GM21529 (cell line): Measurements from ENCODE around the gene NUP210.
"Not testable (repeated sequence)": the region's sequence is repeated elsewhere in the genome, so short reads cannot be mapped to it uniquely, and the experiment has no call there.

ENCODE experiments used
- ATAC-seq: cut with Tn5 transposase; IDR thresholded peaks from one replicate; pipeline ENCODE4 v1.9.1; 2021; ENCODE audit not compliant: unreplicated experiment

The NUP210 gene

DNA sequence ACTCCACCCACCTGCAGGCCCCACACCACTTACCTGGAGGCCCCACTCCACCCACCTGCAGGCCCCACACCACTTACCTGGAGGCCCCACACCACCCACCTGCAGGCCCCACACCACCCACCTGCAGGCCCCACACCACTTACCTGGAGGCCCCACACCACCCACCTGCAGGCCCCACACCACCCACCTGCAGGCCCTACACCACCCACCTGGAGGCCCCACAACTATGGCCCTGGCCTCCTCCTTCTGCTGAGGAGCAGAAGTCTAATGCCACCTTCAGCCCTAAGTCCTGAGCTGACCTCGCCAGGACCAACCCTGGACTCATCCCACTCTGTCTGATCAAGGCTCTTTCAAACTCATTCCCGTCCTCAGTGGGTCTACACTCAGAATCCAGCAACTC lies 42.4 kb downstream of the NUP210 start:
- ATAC-seq: not testable (repeated sequence)

- ATAC-seq: no peak
Observed at GRCh38 chr3:13377021-13377420, 43.1 kb downstream of the NUP210 start.

GRCh38 chr3:13376091-13376490 lies 44.0 kb downstream of the NUP210 start:
- no peak for ATAC-seq

- no peak for ATAC-seq
Observed at GRCh38 chr3:13375464-13375863, 44.7 kb downstream of the NUP210 start.

DNA sequence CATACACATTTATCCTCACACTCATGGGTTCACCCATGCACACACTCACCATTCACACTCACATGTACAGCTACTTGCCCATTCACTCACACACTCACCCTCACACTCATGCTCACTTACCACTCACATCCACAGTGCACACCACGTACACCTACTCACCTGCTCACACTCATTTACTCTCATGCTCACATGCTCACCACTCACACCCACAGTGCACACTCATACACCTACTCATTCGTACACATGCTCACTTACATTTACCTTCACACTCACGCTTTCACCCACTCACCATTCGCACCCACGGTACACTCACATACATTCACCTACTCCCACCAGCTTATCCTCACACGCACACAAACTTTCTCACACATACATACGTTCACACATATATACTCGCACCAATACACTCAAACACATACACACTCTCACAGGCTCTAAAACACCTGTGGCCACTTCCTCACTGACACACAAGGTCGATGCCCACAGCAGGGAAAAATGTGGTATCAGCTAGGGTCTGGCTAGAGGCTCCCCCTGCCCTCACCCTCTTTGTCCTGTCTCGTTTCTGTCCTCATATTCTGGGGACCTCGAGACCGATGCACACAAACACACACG lies 46.0 kb downstream of the NUP210 start:
- no peak for ATAC-seq

DNA sequence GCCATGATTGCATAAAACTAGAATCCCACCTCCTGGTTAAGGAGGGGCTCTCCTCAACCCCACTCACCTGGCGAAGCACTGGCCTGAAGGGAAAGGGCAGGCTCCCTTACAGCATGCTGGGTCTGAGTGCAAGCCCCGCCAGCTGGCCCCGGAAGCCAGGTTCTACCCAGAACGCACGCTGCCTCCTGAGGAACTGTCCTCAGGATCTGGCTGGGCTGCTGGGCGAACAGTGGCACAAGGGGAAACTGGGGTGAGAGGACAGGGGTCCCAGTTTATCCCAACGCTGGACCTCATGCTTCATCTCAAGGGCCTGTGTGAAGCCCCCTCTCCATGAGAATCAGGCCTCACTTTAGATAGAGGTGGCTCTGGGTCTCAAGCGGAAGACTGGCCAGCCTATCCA lies 47.5 kb downstream of the NUP210 start:
- no peak for ATAC-seq

GRCh38 chr3:13372126-13372525 lies 48.0 kb downstream of the NUP210 start:
- ATAC-seq: no peak

- ATAC-seq: no peak
Observed at GRCh38 chr3:13371100-13372075, 48.7 kb downstream of the NUP210 start.

- ATAC-seq: no peak
Observed at GRCh38 chr3:13370609-13371008, 49.5 kb downstream of the NUP210 start.

- no peak for ATAC-seq
Observed at GRCh38 chr3:13370055-13370454, 50.1 kb downstream of the NUP210 start.

- no peak for ATAC-seq
Observed at GRCh38 chr3:13368834-13369233, 51.3 kb downstream of the NUP210 start.

- no peak for ATAC-seq
Observed at GRCh38 chr3:13367728-13368127, 52.4 kb downstream of the NUP210 start.

- ATAC-seq: no peak
Observed at GRCh38 chr3:13365390-13366379, 54.4 kb downstream of the NUP210 start.

DNA sequence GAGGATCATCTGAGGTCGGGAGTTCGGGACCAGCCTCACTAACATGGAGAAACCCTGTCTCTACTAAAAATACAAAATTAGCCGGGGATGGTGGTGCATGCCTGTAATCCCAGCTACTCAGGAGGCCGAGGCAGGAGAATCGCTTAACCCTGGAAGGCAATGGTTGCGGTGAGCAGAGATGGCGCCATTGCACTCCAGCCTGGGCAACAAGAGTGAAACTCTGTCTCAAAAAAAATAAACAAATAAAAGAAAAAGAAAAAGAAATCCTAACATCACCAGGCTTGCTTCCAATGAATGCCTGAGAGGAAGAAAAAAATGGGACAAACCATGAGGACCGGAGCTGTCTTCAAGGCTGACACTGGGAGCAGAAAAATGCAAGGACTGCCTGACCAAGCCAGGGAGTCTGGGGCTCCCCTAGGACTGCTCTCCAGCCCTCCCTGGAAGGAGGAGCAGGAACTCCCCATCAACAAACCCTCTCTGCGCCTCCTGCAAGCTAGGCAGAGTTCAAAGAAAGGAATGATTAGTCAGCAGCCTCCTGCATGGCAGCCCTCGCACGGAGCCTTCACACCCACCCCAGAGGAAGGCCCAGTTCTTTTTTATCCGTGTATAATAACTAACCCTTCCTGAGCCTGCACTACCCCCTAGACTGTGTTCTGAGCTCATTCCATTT lies 55.4 kb downstream of the NUP210 start:
- ATAC-seq: no peak

DNA sequence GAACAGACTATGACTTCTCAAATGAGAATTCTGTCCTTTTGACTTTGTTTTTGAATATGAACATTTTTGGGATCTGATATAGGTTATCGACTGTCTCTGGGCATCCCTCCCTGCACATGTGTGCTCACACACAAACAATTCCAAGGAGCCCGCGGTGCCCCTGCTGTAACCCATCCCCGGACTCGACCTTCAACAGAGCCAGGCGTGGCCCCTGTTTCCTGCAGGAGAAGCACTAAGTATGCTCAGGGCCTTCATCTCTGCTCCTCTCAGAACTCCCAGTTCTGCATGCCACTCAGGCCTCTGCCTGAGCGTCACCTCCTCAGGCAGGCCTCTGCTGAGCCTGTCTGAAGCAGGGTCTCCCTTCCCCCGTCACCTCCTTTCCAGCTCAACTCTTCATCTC lies 57.6 kb downstream of the NUP210 start:
- ATAC-seq: no peak

DNA sequence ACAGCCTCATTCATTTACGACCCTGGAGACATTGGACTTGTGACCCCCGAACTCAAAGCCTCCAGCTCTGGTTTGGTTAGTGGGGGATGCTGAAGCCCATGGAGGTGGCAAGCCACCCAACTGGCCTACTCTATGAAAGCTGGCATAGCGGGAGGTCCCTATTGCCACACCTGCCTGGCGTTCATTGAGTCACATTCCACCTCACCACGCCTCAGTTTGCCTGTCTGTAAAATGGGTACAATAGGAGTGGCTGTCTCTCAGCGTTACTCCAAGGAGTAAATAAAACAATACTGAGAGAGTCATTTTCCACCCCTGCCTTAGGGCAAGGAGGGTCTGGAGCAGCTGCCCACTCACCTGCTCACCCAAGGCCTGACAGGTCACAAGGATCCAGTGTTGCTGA lies 60.2 kb downstream of the NUP210 start:
- ATAC-seq: no peak

DNA sequence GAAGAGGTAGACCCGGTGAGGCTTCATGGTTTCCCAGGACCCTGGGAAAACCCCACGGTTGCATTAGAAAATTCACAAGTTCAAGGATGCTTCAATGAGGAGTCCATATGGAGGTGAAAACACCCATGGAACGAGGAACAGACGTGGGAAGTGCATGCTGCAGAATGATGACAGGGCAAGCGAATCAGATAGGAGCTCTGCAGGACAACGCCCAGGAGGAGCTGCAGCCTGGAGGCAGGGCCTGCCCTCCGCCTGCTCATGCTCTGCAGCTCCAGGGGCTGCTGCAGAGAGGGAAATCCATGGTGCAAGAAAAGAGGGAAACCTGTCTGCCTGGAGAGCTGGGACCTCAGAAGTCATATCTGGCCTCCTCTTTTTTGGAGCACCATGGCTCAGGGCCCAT lies 61.5 kb downstream of the NUP210 start:
- no peak for ATAC-seq

- no peak for ATAC-seq
Observed at GRCh38 chr3:13358051-13358450, 62.1 kb downstream of the NUP210 start.

GRCh38 chr3:13357074-13357473 lies 63.0 kb downstream of the NUP210 start:
- no peak for ATAC-seq

- ATAC-seq: no peak
Observed at GRCh38 chr3:13353936-13354542, 66.1 kb downstream of the NUP210 start.
